SK-N-SH treated with all-trans-retinoic acid at 6 μM for 48 hours (cell line): ENCODE results near the gene SLC4A1AP.

Experiments
- ATAC-seq: fragments of 200-7000 bp; cut with Tn5 transposase; 3 replicates; pipeline ENCODE4 v1.9.1; 2020; ENCODE audit warnings: mild to moderate bottlenecking, moderate library complexity
- ARNTL ChIP-seq: fragments of 450-650 bp; formaldehyde crosslinking; IDR thresholded peaks from 2 replicates; pipeline ENCODE4 v1.5.0; 2020; ENCODE audit warnings: low read depth, mild to moderate bottlenecking, moderate library complexity, borderline replicate concordance
- CREB5 ChIP-seq: fragments of 250-450 bp; sonication (Bioruptor Pico); IDR thresholded peaks from 2 replicates; pipeline ENCODE4 v1.5.1; 2020; ENCODE audit warnings: low read depth, mild to moderate bottlenecking, moderate library complexity
- CSDC2 ChIP-seq: fragments of 250-450 bp; sonication (Bioruptor Pico); IDR thresholded peaks from 2 replicates; pipeline ENCODE4 v1.5.0; 2020; ENCODE audit warnings: mild to moderate bottlenecking, moderate library complexity
- ESRRG ChIP-seq: fragments of 250-450 bp; sonication (Bioruptor Pico); IDR thresholded peaks from 2 replicates; pipeline ENCODE4 v1.6.1; 2021; ENCODE audit warnings: mild to moderate bottlenecking
- GLIS3 ChIP-seq: fragments of 250-450 bp; sonication (Bioruptor Pico); IDR thresholded peaks from 2 replicates; pipeline ENCODE4 v1.5.0; 2020; ENCODE audit warnings: mild to moderate bottlenecking, moderate library complexity
- ISL1 ChIP-seq: fragments of 250-450 bp; sonication (Bioruptor Pico); IDR thresholded peaks from 2 replicates; pipeline ENCODE4 v2.1.2; 2022; ENCODE audit warnings: mild to moderate bottlenecking, moderate library complexity
- OSR1 ChIP-seq: fragments of 250-450 bp; sonication (Bioruptor Pico); IDR thresholded peaks from 2 replicates; pipeline ENCODE4 v1.8.0; 2022; ENCODE audit warnings: moderate library complexity, mild to moderate bottlenecking, inconsistent platforms
- PATZ1 ChIP-seq: fragments of 250-450 bp; sonication (Bioruptor Pico); IDR thresholded peaks from 2 replicates; pipeline ENCODE4 v1.8.0; 2020; ENCODE audit warnings: mild to moderate bottlenecking, moderate library complexity, borderline replicate concordance
- POU6F1 ChIP-seq: fragments of 250-450 bp; sonication (Bioruptor Pico); IDR thresholded peaks from 2 replicates; pipeline ENCODE4 v1.8.0; 2021; ENCODE audit warnings: low read depth, mild to moderate bottlenecking, moderate library complexity, borderline replicate concordance
- PPARA ChIP-seq: fragments of 250-450 bp; sonication (Bioruptor Pico); IDR thresholded peaks from 2 replicates; pipeline ENCODE4 v1.5.0; 2020; ENCODE audit warnings: mild to moderate bottlenecking, borderline replicate concordance
- RARB ChIP-seq: fragments of 250-450 bp; sonication (Bioruptor Pico); IDR thresholded peaks from 2 replicates; pipeline ENCODE4 v1.8.0; 2021; ENCODE audit warnings: mild to moderate bottlenecking, moderate library complexity
- SNAI2 ChIP-seq: fragments of 250-450 bp; sonication (Bioruptor Pico); IDR thresholded peaks from 2 replicates; pipeline ENCODE4 v1.5.0; 2020; ENCODE audit warnings: mild to moderate bottlenecking, moderate library complexity
- TCF4 ChIP-seq: fragments of 250-450 bp; sonication (Bioruptor Pico); IDR thresholded peaks from 2 replicates; pipeline ENCODE4 v1.8.0; 2021; ENCODE audit warnings: mild to moderate bottlenecking, moderate library complexity, borderline replicate concordance
- TOX ChIP-seq: fragments of 250-450 bp; sonication (Bioruptor Pico); IDR thresholded peaks from 2 replicates; pipeline ENCODE4 v1.8.0; 2021; ENCODE audit warnings: mild to moderate bottlenecking, moderate library complexity, borderline replicate concordance
- TSHZ2 ChIP-seq: fragments of 250-450 bp; sonication (Bioruptor Pico); IDR thresholded peaks from 2 replicates; pipeline ENCODE4 v1.5.0; 2020; ENCODE audit warnings: mild to moderate bottlenecking, moderate library complexity
- ZC3H10 ChIP-seq: fragments of 250-450 bp; sonication (Bioruptor Pico); IDR thresholded peaks from 2 replicates; pipeline ENCODE4 v1.5.1; 2021; ENCODE audit warnings: mild to moderate bottlenecking, moderate library complexity
- ZFP3 ChIP-seq: fragments of 250-450 bp; sonication (Bioruptor Pico); IDR thresholded peaks from 2 replicates; pipeline ENCODE4 v1.5.0; 2020; ENCODE audit warnings: mild to moderate bottlenecking, moderate library complexity
- ZFP30 ChIP-seq: fragments of 450-650 bp; formaldehyde crosslinking; IDR thresholded peaks from 2 replicates; pipeline ENCODE4 v1.5.0; 2022; ENCODE audit warnings: mild to moderate bottlenecking, moderate library complexity
- ZNF565 ChIP-seq: fragments of 450-650 bp; formaldehyde crosslinking; conservative IDR thresholded peaks from 2 replicates; pipeline ENCODE4 v1.5.0; 2020; ENCODE audit warnings: low read depth, mild to moderate bottlenecking, moderate library complexity
- ZNF70 ChIP-seq: fragments of 450-650 bp; formaldehyde crosslinking; IDR thresholded peaks from 2 replicates; pipeline ENCODE4 v1.5.0; 2020; ENCODE audit warnings: mild to moderate bottlenecking, moderate library complexity
- ZNF8 ChIP-seq: fragments of 450-650 bp; formaldehyde crosslinking; IDR thresholded peaks from 2 replicates; pipeline ENCODE4 v1.5.0; 2020; ENCODE audit warnings: mild to moderate bottlenecking, moderate library complexity

The SLC4A1AP gene

GRCh38 chr2:27717070-27717795 is 53.5 kb downstream of the SLC4A1AP start:
- TF ChIP-seq TCF4 (CRISPR knock-in tag) (0 out of 2 replicates have a peak, but pooled peaks have one; percentile 10), ZFP3 (CRISPR knock-in tag) (no peak)
- TF ChIP-seq, all 23 proteins: peak for 1
- no peak for ATAC-seq

- TF ChIP-seq ZFP3 (CRISPR knock-in tag), result peak; percentile 57; the same call in 1 of the 2 replicates
- no peak for TF ChIP-seq PATZ1
- TF ChIP-seq ZNF70 (CRISPR knock-in tag), result no peak
- peak; percentile 41; the same call in 1 of the 2 replicates for TF ChIP-seq ISL1 (CRISPR knock-in tag)
- TF ChIP-seq, all 23 proteins: peak for 2
These were observed 56.4 kb downstream of the SLC4A1AP start for GRCh38 chr2:27720004-27720551.

GRCh38 chr2:27721335-27721734 is 57.6 kb downstream of the SLC4A1AP start:
- TF ChIP-seq ZNF8 (CRISPR knock-in tag), result no peak
- no peak for TF ChIP-seq ZFP3 (CRISPR knock-in tag)
- TF ChIP-seq TCF4 (CRISPR knock-in tag), result no peak
- TF ChIP-seq PPARA (CRISPR knock-in tag), result no peak
- no peak for TF ChIP-seq ZC3H10 (CRISPR knock-in tag)
- no peak for TF ChIP-seq OSR1 (CRISPR knock-in tag)
- no peak for TF ChIP-seq SNAI2 (CRISPR knock-in tag)
- peak; percentile 38 for ATAC-seq

More at GRCh38 chr2:27720004-27720551, 56.4 kb downstream of the SLC4A1AP start:
- ATAC-seq, result peak; percentile 85

- TF ChIP-seq ZFP3 (CRISPR knock-in tag) (no peak), ZNF70 (CRISPR knock-in tag) (no peak), ZFP30 (CRISPR knock-in tag) (no peak), ZC3H10 (CRISPR knock-in tag) (no peak), ISL1 (CRISPR knock-in tag) (no peak), ARNTL (CRISPR knock-in tag) (no peak), CREB5 (CRISPR knock-in tag) (no peak), POU6F1 (CRISPR knock-in tag) (no peak), PATZ1 (no peak), ZNF8 (CRISPR knock-in tag) (no peak), TOX (CRISPR knock-in tag) (no peak), TCF4 (CRISPR knock-in tag) (no peak), ZNF565 (CRISPR knock-in tag) (no peak), RARB (no peak), TSHZ2 (CRISPR knock-in tag) (no peak), GLIS3 (CRISPR knock-in tag) (no peak), ESRRG (no peak), CSDC2 (CRISPR knock-in tag) (no peak)
- no peak for ATAC-seq
These were observed 58.3 kb downstream of the SLC4A1AP start for GRCh38 chr2:27721884-27722485.
